Activated T-helper 1 cell treated with anti-CD3 and anti-CD28 coated beads, Interleukin-12 subunit alpha, Interleukin-12 subunit beta, Interleukin-2, Interleukin-4 antibody, amounts not matched to agents 30 ng/mL and 10 ng/mL and 1 ng/mL, durations not matched to agents 14 hours and 24 hours and 36 hours (primary cell): ENCODE data around the gene LILRB1. TPM values are rescaled to one million over a fixed set of nuclear protein-coding genes. Genes with fewer than 3 reads are reported as not detected.
"Not testable (repeated sequence)": the region's sequence is repeated elsewhere in the genome, so short reads cannot be mapped to it uniquely, and the experiment has no call there.

Source experiments
- DNase-seq: peaks from one replicate; pipeline ENCODE4 v3.0.0; 2021; ENCODE audit warnings: low spot score
- H3K27ac Mint-ChIP-seq: one replicate; pipeline ENCODE4 v1.8.0; 2021; ENCODE audit warnings: mild to moderate bottlenecking, mixed read lengths
- H3K27me3 Mint-ChIP-seq: one replicate; pipeline ENCODE4 v1.8.0; 2022; ENCODE audit warnings: mild to moderate bottlenecking, moderate library complexity, mixed read lengths; ENCODE audit not compliant: insufficient read depth
- H3K36me3 Mint-ChIP-seq: one replicate; pipeline ENCODE4 v1.8.0; 2021; ENCODE audit warnings: low read depth, mixed read lengths
- H3K4me1 Mint-ChIP-seq: one replicate; pipeline ENCODE4 v1.8.0; 2021; ENCODE audit warnings: low read depth, mixed read lengths
- H3K4me3 Mint-ChIP-seq: one replicate; pipeline ENCODE4 v1.8.0; 2021; ENCODE audit warnings: mild to moderate bottlenecking, moderate library complexity, mixed read lengths
- H3K9me3 Mint-ChIP-seq: one replicate; pipeline ENCODE4 v1.8.0; 2021; ENCODE audit warnings: mixed read lengths
- intact Hi-C: fragments of 100-400 bp; cut with micrococcal nuclease; formaldehyde crosslinking; loops from one replicate; pipeline ENCODE4 v1.15.1; 2024
- total RNA-seq: library from RNA; stranded (reverse); gene quantifications from 2 replicates; pipeline ENCODE4 v1.2.3, GENCODE V29; 2022

The LILRB1 gene
- total RNA-seq, 1 donor from 2014 or later: not detected

DNA sequence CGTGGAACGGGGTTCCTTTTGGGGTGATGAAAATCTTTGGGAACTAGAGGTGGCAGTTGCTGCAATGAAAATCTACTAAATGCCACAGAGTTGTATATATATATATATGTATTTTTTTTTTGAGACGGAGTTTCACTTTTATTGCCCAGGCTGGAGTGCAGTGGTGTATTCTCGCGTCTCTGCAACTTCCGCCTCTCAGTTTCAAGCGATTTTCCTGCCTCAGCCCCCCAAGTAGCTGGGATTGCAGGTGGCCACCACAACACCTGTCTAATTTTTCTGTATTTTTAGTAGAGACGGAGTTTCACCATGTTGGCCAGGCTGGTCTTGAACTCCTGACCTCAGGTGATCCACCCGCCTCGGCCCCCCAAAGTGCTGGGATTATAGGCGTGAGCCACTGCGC, 51.3 kb downstream of the LILRB1 start:
- H3K4me1 Mint-ChIP-seq, H3K4me3 Mint-ChIP-seq, H3K9me3 Mint-ChIP-seq, H3K36me3 Mint-ChIP-seq, H3K27ac Mint-ChIP-seq, H3K27me3 Mint-ChIP-seq, DNase-seq, intact Hi-C loops: not testable (repeated sequence)

DNA sequence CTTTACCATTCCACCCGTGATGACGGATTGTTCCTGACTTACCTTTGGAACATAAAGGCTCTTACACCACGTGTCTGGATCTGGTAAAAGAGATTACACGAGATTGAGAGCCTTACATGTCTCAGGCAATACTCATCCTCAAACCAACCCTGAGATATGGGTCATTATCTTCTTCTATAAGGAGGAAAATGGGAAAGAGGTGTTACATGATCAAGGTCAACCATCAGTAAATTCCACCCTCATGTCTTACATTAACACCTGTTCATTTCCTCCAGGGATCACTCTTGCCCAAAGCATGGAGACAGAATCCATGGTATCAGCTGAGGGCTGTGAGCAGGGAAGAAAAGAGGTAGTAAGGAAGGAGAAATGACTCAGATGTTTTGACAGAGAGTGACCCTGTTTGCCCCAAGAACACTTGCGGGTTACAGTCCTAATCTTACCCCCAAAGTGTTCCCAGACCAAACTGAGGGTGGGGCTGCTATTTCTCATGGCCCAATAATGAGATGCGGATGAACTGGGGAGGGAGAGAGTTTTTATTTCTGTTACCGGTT, 52.1 kb downstream of the LILRB1 start:
- Mint-ChIP-seq H3K36me3 (no peaks in the 10 kb centered on the region), H3K9me3 (no peaks in the 10 kb centered on the region), H3K27me3 (peaks cover 3% of the 10 kb centered on the region), H3K4me3 (no peak overlapping the region), H3K27ac (no peak overlapping the region), H3K4me1 (no peaks in the 10 kb centered on the region)
- intact Hi-C loops: no loop called here
- DNase-seq: no peak

DNA sequence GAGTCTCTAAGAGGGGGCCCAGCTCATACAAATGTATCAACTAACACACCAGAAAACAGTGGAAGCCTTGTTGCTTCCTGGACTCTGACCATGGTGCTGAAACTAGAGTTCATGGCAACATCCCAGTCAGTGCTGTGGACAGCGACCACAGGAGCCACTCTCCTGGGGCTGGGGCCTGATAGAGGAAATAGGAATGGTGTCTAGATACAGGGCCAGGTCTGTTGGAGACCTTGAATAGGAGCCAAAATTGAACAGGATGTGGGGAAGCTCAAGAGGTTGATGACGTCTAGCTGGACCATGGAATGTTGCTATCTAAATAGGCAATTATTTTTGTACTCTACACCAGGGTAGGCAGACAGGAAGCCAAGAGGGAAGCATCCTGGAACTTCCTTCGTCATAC, 54.2 kb downstream of the LILRB1 start:
- Mint-ChIP-seq H3K27me3 (peaks cover 3% of the 10 kb centered on the region), H3K27ac (no peak overlapping the region), H3K4me3 (no peak overlapping the region), H3K4me1 (no peaks in the 10 kb centered on the region), H3K36me3 (no peaks in the 10 kb centered on the region), H3K9me3 (no peaks in the 10 kb centered on the region)
- intact Hi-C loops: no loop called here
- no peak for DNase-seq

Other genes starting within 250 kb of the LILRB1 start
- 0.49 and 0.59 TPM in 2 replicates for gene TTYH1, start 215.0 kb upstream of the LILRB1 start, total RNA-seq
- 192 and 193 TPM in 2 replicates for gene LENG8, start 181.3 kb upstream of the LILRB1 start, total RNA-seq
- gene LENG9, start 166.7 kb upstream of the LILRB1 start, total RNA-seq: 8.4 and 11.5 TPM in 2 replicates
- gene CDC42EP5, start 157.2 kb upstream of the LILRB1 start, total RNA-seq: not detected in 2 replicates
- gene LAIR2, start 127.7 kb upstream of the LILRB1 start, total RNA-seq: 45.7 and 49.1 TPM in 2 replicates
- not detected in 2 replicates for gene LILRA2, start 56.7 kb upstream of the LILRB1 start, total RNA-seq
- not detected in 2 replicates for gene LILRA1, start 36.9 kb upstream of the LILRB1 start, total RNA-seq
- gene LILRB4, start 32.5 kb downstream of the LILRB1 start, total RNA-seq: 0.34 TPM in 1 of 2 replicates, not detected in the other
- not detected in 2 replicates for gene KIR3DL3, start 94.0 kb downstream of the LILRB1 start, total RNA-seq
- not detected in 2 replicates for gene KIR2DL3, start 108.0 kb downstream of the LILRB1 start, total RNA-seq
- not detected in 2 replicates for gene KIR2DL1, start 139.3 kb downstream of the LILRB1 start, total RNA-seq
- gene KIR2DL4, start 173.1 kb downstream of the LILRB1 start, total RNA-seq: 0.13 and 0.27 TPM in 2 replicates
- gene KIR3DL1, start 186.0 kb downstream of the LILRB1 start, total RNA-seq: not detected in 2 replicates
- 0.17 TPM in 1 of 2 replicates, not detected in the other for gene KIR2DS4, start 202.2 kb downstream of the LILRB1 start, total RNA-seq
- gene KIR3DL2, start 220.0 kb downstream of the LILRB1 start, total RNA-seq: 0.65 and 1.1 TPM in 2 replicates
- gene FCAR, start 243.8 kb downstream of the LILRB1 start, total RNA-seq: not detected in 2 replicates